ENCODE measurements around the gene ADH1C. TPM values are rescaled to one million over a fixed set of nuclear protein-coding genes. Genes with fewer than 3 reads are reported as not detected.

The ADH1C gene
- total RNA-seq, 1 experiment from 2014 or later, result not detected

DNA sequence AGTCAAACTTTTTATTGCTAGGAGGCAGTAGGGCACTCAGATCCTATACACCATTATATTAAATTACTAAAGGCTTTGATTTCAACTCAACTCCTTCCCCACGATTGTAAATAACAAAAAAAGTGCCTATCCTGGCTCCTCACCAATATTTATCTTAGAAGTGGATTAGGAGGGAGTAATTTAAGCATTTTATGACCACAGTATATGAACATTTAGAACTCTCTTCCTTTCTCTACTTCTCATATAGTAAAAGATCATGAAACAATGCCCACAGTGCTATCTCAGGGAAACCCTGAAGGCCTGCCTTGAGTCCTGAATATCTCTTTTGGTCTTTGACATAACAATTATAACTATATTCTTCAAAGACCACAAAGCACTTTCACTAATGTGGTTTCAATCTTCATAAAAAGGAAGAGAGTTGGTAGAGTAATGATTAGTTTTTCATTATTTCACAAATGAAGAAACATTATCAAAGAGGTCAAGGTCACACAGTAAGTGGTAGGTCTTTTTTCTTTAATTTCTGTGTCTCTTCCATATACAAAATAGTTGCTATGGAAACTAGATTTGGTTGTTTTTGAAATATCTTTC is 29.1 kb upstream of the ADH1C start:
- no peaks in the 10 kb centered on the region for H3K27me3 ChIP-seq (ENCODE audit: control insufficient read depth, insufficient read depth, low read length)
- ChIA-PET CTCF (no interaction called here), POLR2A (no interaction called here)
- DNase-seq (ENCODE audit: low read depth, low spot score) (no peak), ATAC-seq (no peak)
- no TSS peak for BruUV-seq (replicated peaks)
- intact Hi-C loops (cut with micrococcal nuclease; ENCODE audit: unreplicated experiment) (no loop called here), in situ Hi-C loops (cut with HindIII; ENCODE audit: low pct_unique_long_range_greater_than_20kb, low sequenced_read_pairs) (no loop called here)
- no peak overlapping the region for H3K27ac ChIP-seq (ENCODE audit: low read length)
- no peaks in the 10 kb centered on the region for H3K4me1 ChIP-seq (ENCODE audit: control insufficient read depth, insufficient read depth, low read length)
- no peak overlapping the region for H3K4me3 ChIP-seq (ENCODE audit: low read depth in 2 of 2, low read length in 2 of 2)
- no peaks in the 10 kb centered on the region for H3K9me3 ChIP-seq (ENCODE audit: control insufficient read depth, insufficient read depth, low read depth, low read length)
- no peaks in the 10 kb centered on the region for H3K36me3 ChIP-seq (ENCODE audit: control insufficient read depth, insufficient read depth, low read length)
- TF ChIP-seq, protein P1, sequence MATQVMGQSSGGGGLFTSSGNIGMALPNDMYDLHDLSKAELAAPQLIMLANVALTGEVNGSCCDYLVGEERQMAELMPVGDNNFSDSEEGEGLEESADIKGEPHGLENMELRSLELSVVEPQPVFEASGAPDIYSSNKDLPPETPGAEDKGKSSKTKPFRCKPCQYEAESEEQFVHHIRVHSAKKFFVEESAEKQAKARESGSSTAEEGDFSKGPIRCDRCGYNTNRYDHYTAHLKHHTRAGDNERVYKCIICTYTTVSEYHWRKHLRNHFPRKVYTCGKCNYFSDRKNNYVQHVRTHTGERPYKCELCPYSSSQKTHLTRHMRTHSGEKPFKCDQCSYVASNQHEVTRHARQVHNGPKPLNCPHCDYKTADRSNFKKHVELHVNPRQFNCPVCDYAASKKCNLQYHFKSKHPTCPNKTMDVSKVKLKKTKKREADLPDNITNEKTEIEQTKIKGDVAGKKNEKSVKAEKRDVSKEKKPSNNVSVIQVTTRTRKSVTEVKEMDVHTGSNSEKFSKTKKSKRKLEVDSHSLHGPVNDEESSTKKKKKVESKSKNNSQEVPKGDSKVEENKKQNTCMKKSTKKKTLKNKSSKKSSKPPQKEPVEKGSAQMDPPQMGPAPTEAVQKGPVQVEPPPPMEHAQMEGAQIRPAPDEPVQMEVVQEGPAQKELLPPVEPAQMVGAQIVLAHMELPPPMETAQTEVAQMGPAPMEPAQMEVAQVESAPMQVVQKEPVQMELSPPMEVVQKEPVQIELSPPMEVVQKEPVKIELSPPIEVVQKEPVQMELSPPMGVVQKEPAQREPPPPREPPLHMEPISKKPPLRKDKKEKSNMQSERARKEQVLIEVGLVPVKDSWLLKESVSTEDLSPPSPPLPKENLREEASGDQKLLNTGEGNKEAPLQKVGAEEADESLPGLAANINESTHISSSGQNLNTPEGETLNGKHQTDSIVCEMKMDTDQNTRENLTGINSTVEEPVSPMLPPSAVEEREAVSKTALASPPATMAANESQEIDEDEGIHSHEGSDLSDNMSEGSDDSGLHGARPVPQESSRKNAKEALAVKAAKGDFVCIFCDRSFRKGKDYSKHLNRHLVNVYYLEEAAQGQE (IDR thresholded peaks at IDR 0.05; ENCODE audit: insufficient read depth in 1 of 2, low read depth in 2 of 2, low read length in 1 of 2), result no peak
- TF ChIP-seq POLR2AphosphoS5 (IDR thresholded peaks at IDR 0.05; ENCODE audit: low read depth, low read length) (no peak), TCF7L2 (IDR thresholded peaks at IDR 0.05; ENCODE audit: low read depth, low read length) (no peak), SIN3A (IDR thresholded peaks at IDR 0.05; ENCODE audit: borderline replicate concordance, insufficient read depth, low read depth, low read length) (no peak)
- TF ChIP-seq, protein P2, sequence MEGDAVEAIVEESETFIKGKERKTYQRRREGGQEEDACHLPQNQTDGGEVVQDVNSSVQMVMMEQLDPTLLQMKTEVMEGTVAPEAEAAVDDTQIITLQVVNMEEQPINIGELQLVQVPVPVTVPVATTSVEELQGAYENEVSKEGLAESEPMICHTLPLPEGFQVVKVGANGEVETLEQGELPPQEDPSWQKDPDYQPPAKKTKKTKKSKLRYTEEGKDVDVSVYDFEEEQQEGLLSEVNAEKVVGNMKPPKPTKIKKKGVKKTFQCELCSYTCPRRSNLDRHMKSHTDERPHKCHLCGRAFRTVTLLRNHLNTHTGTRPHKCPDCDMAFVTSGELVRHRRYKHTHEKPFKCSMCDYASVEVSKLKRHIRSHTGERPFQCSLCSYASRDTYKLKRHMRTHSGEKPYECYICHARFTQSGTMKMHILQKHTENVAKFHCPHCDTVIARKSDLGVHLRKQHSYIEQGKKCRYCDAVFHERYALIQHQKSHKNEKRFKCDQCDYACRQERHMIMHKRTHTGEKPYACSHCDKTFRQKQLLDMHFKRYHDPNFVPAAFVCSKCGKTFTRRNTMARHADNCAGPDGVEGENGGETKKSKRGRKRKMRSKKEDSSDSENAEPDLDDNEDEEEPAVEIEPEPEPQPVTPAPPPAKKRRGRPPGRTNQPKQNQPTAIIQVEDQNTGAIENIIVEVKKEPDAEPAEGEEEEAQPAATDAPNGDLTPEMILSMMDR (IDR thresholded peaks at IDR 0.05), result no peak

- ChIA-PET POLR2A (no interaction called here), CTCF (no interaction called here)
- DNase-seq (ENCODE audit: low read depth, low spot score) (no peak), ATAC-seq (no peak)
- no peak overlapping the region for H3K4me3 ChIP-seq (ENCODE audit: low read depth in 2 of 2, low read length in 2 of 2)
- H3K9me3 ChIP-seq (ENCODE audit: control insufficient read depth, insufficient read depth, low read depth, low read length), result no peaks in the 10 kb centered on the region
- H3K36me3 ChIP-seq (ENCODE audit: control insufficient read depth, insufficient read depth, low read length), result no peaks in the 10 kb centered on the region
- H3K27ac ChIP-seq (ENCODE audit: low read length), result no peak overlapping the region
- intact Hi-C loops (cut with micrococcal nuclease; ENCODE audit: unreplicated experiment) (no loop called here), in situ Hi-C loops (cut with HindIII; ENCODE audit: low pct_unique_long_range_greater_than_20kb, low sequenced_read_pairs) (no loop called here)
- BruUV-seq (replicated peaks), result no TSS peak
- TF ChIP-seq, protein P2 (IDR thresholded peaks at IDR 0.05), result no peak
- TF ChIP-seq SIN3A (IDR thresholded peaks at IDR 0.05; ENCODE audit: borderline replicate concordance, insufficient read depth, low read depth, low read length) (no peak), POLR2AphosphoS5 (IDR thresholded peaks at IDR 0.05; ENCODE audit: low read depth, low read length) (no peak), TCF7L2 (IDR thresholded peaks at IDR 0.05; ENCODE audit: low read depth, low read length) (no peak)
- TF ChIP-seq, protein P1 (IDR thresholded peaks at IDR 0.05; ENCODE audit: insufficient read depth in 1 of 2, low read depth in 2 of 2, low read length in 1 of 2), result no peak
- H3K4me1 ChIP-seq (ENCODE audit: control insufficient read depth, insufficient read depth, low read length), result no peaks in the 10 kb centered on the region
- H3K27me3 ChIP-seq (ENCODE audit: control insufficient read depth, insufficient read depth, low read length), result no peaks in the 10 kb centered on the region
Measured at GRCh38 chr4:99379571-99379970, 27.0 kb upstream of the ADH1C start.
